Left lung (tissue), 10 donors: Measurements from ENCODE around the gene PTPRO. TPM values are rescaled to one million over a fixed set of nuclear protein-coding genes. Genes with fewer than 3 reads are reported as not detected.

ENCODE experiments used
- ATAC-seq: fragments of 200-7000 bp; cut with Tn5 transposase; one replicate; pipeline ENCODE4 v1.9.1; 2020; ENCODE audit warnings: moderate library complexity
- DNase-seq, 4 donors: peaks; one replicate each; pipeline ENCODE4 v3.0.0-alpha.2; 2013 to 2020
- H3K27ac ChIP-seq, 2 donors: fragments of 200-600 bp; sonication (generic) in 1 of 2; one replicate each; pipeline versions ENCODE4 v1.5.0 to v1.8.0; 2020 to 2021
- H3K27me3 ChIP-seq, 2 donors: fragments of 200-600 bp; sonication (generic) in 1 of 2; one replicate each; pipeline versions ENCODE4 v1.5.0 to v1.8.0; 2020 to 2021
- H3K36me3 ChIP-seq, 2 donors: fragments of 200-600 bp; sonication (generic) in 1 of 2; one replicate each; pipeline versions ENCODE4 v1.5.0 to v1.8.0; 2020 to 2021
- H3K4me1 ChIP-seq, 2 donors: fragments of 200-600 bp; one replicate each; pipeline ENCODE4 v1.8.0; 2021
- H3K4me3 ChIP-seq, 2 donors: fragments of 200-600 bp; sonication (generic) in 1 of 2; one replicate each; pipeline versions ENCODE4 v1.5.0 to v1.8.0; 2020 to 2021; ENCODE audit warnings: mild to moderate bottlenecking in 1 of 2
- H3K9me3 ChIP-seq, 2 donors: fragments of 200-600 bp; sonication (generic) in 1 of 2; one replicate each; pipeline versions ENCODE4 v1.5.0 to v1.8.0; 2020 to 2021
- CTCF ChIP-seq, 2 donors: fragments of 200-600 bp; sonication (generic) in 1 of 2; IDR thresholded peaks; one replicate each; pipeline versions ENCODE4 v1.5.0 to v1.8.0; 2021; ENCODE audit warnings: antibody characterized with exemption in 2 of 2
- intact Hi-C, 2 donors: fragments of 100-400 bp; cut with DNase I; formaldehyde crosslinking; loops; one replicate each; pipeline versions ENCODE4 v1.11.2 to v1.14.2; 2022
- polyA plus RNA-seq, 6 donors: library from polyadenylated mRNA; unstranded; fragments of 120-200 nt; gene quantifications; one replicate each; pipeline ENCODE4 v1.2.1, GENCODE V29; 2013; ENCODE audit not compliant: insufficient read length in 6 of 6
- total RNA-seq, 2 donors: library from RNA; stranded (reverse); fragmentation: NEBNext Ultra II Directional; extraction: Animal tissue kit (Norgen Biotek cat#: 25700); gene quantifications; one replicate each; pipeline ENCODE4 v1.2.1, GENCODE V29; 2021
- donor health status: DM: no; HTN: yes; CAD: no.
- donor health status: DM: no; HTN: no; CAD: no.

The PTPRO gene
- total and polyA plus RNA-seq, 8 donors, result 1.1 to 11.9 (median 1.7) TPM

GRCh38 chr12:15526033-15526432 lies 203.7 kb downstream of the PTPRO start:
- DNase-seq (no peak), ATAC-seq (no peak)
- H3K9me3 ChIP-seq, result peaks cover 0 to 6% of the 10 kb centered on the region in 2 donors
- H3K27ac ChIP-seq, result no peak overlapping the region
- H3K36me3 ChIP-seq, result no peaks in the 10 kb centered on the region
- H3K4me1 ChIP-seq, result no peaks in the 10 kb centered on the region
- intact Hi-C loops, result no loop called here
- no peak overlapping the region for H3K4me3 ChIP-seq
- peaks cover 4 to 10% of the 10 kb centered on the region in 2 donors for H3K27me3 ChIP-seq
- TF ChIP-seq CTCF (IDR thresholded peaks at IDR 0.05), result no peak

DNA sequence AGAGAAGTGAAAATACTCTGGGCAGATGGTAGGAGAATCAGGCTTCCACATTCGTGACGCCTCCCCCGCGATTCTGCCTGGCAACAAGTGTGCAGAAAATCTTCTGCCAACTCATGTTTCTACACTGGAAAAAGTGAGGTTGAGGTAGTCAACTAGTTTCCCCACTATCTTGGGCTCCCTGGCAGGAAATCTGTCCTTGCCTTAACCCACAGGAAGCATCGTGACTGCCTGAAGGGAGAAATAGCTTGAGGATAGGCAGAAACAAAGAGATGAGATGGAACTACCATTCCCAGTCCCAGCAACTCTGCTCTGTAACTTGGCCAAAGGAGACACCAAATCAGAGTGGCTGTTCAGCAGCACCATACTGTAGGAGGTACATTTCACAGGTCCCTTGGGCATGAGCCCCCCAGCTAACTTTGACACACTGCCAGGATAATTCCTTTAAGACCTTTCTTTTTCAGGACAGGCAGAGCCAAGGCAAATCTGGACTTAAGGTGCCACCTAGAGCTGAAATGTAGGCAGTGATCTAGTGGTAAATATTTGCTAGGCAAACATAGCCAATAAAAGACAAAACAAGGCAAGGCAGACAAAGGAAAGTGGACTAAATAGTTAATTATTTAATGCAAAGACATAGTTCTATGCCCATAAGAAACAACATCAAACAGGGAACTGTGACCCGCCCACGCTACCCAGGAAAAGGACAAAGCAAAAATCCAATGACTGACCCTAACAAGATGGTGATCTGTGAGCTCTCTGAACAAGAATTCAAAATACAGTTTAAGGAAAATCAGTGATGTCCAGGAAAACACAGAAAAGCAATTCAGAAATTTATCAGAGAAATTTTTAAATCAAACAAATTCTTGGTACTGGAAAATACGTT lies 205.1 kb downstream of the PTPRO start:
- Histone ChIP-seq H3K27ac (no peak overlapping the region), H3K4me1 (no peaks in the 10 kb centered on the region), H3K4me3 (no peak overlapping the region), H3K9me3 (peaks cover 0 to 6% of the 10 kb centered on the region in 2 donors), H3K36me3 (no peaks in the 10 kb centered on the region), H3K27me3 (peaks cover 4 to 10% of the 10 kb centered on the region in 2 donors)
- DNase-seq, result no peak
- no peak for TF ChIP-seq CTCF (IDR thresholded peaks at IDR 0.05)
- ATAC-seq, result peak; percentile 45
- intact Hi-C loops, result no loop called here

DNA sequence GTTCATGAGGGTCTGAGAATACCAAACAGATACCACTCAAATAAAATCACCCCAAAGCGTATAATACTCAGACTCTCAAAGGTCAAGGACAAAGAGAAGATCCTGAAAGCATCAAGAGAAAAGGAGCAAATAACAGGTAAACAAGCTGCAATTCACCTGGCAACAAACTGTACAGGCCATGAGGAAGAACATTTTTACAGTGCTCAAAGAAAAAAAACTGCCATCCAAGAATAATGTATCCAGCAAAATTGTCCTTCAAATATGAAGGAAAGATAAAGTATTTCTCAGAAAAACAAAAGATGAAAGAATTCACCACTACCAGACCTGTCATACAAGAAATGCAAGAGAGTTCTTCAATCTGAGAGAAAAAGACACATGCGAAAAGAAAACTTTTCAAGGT lies 206.4 kb downstream of the PTPRO start:
- TF ChIP-seq CTCF (IDR thresholded peaks at IDR 0.05), result no peak
- intact Hi-C loops, result no loop called here
- no peak for ATAC-seq

DNA sequence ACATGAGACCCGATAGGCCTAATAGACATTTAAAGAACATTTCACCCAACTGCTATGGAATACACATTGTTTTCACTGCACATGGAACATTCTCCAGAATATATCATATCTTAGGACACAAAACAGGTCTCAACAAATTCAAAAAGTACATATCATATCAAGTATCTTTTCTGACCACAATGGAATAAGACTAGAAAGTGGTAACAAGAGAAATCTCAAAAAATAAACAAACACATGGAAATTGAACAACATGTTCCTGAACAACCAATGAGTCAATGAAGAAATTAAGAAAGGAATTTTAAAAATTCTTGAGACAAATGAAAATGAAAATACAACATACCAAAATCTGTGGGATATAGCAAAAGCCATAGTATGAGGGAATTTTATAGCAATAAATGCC lies 208.1 kb downstream of the PTPRO start:
- H3K9me3 ChIP-seq, result peaks cover 0 to 6% of the 10 kb centered on the region in 2 donors
- no peaks in the 10 kb centered on the region for H3K36me3 ChIP-seq
- TF ChIP-seq CTCF (IDR thresholded peaks at IDR 0.05), result no peak
- intact Hi-C loops, result no loop called here
- DNase-seq, result no peak
- H3K27ac ChIP-seq, result no peak overlapping the region
- H3K4me3 ChIP-seq, result no peak overlapping the region
- no peaks in the 10 kb centered on the region for H3K27me3 ChIP-seq
- no peak for ATAC-seq
- peaks cover 0 to 6% of the 10 kb centered on the region in 2 donors for H3K4me1 ChIP-seq

More for the DNA sequence above, 206.4 kb downstream of the PTPRO start:
- Histone ChIP-seq H3K4me1 (no peaks in the 10 kb centered on the region), H3K4me3 (no peak overlapping the region), H3K36me3 (no peaks in the 10 kb centered on the region), H3K27ac (no peak overlapping the region), H3K27me3 (peaks cover 4 to 6% of the 10 kb centered on the region in 2 donors), H3K9me3 (peaks cover 0 to 6% of the 10 kb centered on the region in 2 donors)
- DNase-seq, result no peak

DNA sequence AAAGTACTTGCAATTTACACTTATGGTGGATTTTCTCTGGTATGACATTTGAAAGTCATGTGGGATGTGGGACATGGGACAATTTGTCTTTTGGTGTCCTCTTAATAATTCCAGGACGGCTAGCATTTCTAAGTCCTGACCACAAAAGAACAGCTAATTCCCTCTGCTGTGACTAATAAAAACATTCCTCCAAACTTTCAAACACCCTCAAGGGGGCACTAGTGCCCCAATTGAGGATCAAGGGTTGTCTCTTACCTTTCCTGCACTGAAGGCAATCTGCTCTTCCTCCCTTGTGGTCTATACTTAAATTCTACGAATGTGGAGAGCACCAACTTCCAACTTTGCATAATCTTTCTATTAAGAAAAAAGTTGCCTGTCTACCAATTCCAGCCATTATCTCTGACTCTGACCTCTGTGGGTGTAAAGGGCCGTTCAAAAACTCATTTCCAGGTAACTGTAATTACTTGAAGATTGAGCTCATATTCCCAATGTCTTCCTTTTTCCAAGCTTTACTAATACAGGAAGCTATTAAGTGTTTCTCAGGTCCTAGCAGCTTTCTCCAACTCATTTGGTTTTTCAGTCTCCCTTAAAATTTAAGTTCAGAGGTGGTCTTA lies 210.2 kb downstream of the PTPRO start:
- H3K36me3 ChIP-seq, result no peaks in the 10 kb centered on the region
- DNase-seq, result no peak
- peak; percentile 31 to 34 for TF ChIP-seq CTCF (IDR thresholded peaks at IDR 0.05)
- H3K27ac ChIP-seq, result no peak overlapping the region
- no peak overlapping the region for H3K4me3 ChIP-seq
- no peaks in the 10 kb centered on the region for H3K27me3 ChIP-seq
- peak; percentile 79 for ATAC-seq
- H3K4me1 ChIP-seq, result peaks cover 0 to 6% of the 10 kb centered on the region in 2 donors
- H3K9me3 ChIP-seq, result peaks cover 0 to 6% of the 10 kb centered on the region in 2 donors
- intact Hi-C loops, result no loop called here
